NCI-H1417 (cell line): ENCODE data around the gene GFER.

Source experiments
- DNase-seq, 3 experiments: peaks; one replicate each; lab custom pipeline; 2025; lab: John Stamatoyannopoulos, UW

GFER gene

DNA sequence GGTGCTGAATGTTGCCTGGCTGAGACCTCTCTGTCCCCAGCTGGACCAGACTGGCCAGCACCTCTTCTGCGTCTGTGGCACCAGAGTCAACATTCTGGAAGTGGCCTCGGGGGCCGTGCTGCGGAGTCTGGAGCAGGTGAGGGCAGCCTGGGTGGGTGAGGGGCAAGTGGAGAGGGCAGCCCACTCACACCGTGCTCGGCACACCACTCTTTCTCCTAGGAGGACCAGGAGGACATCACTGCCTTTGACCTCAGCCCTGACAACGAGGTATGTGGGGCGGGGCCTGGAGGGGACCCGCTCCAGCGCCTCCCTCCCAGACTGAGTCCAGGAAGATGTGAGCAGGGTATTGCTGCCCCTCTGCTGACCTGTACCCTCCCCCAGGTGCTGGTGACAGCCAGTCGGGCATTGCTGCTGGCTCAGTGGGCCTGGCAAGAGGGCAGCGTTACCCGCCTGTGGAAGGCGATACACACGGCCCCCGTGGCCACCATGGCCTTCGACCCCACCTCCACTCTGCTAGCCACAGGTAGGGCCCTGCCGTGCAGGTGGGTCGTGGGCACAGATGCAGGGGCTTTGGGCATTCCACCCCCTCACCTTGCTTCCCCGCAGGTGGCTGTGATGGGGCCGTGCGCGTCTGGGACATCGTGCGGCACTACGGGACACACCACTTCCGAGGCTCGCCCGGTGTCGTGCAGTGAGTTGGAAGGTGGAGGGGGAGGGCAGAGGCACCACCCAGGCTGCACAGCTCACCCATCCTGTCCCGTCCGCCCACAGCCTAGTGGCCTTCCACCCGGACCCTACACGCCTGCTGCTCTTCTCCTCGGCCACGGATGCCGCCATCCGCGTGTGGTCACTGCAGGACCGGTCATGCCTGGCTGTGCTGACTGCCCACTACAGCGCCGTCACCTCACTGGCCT lies 9.6 kb upstream of the GFER start:
- DNase-seq, result no peak

- DNase-seq, result no peak
Observed at GRCh38 chr16:1975432-1976215, 8.4 kb upstream of the GFER start.

GRCh38 chr16:1976216-1976520 lies 7.8 kb upstream of the GFER start:
- DNase-seq, result no peak

GRCh38 chr16:1976951-1977874 lies 6.8 kb upstream of the GFER start:
- DNase-seq, result no peak

GRCh38 chr16:1977875-1978268 lies 6.1 kb upstream of the GFER start:
- no peak for DNase-seq

GRCh38 chr16:1978476-1979120 lies 5.4 kb upstream of the GFER start:
- DNase-seq, result no peak

- peak; percentile 25 to 78 (median 36) for DNase-seq
Observed at GRCh38 chr16:1979271-1980029, 4.5 kb upstream of the GFER start.

DNA sequence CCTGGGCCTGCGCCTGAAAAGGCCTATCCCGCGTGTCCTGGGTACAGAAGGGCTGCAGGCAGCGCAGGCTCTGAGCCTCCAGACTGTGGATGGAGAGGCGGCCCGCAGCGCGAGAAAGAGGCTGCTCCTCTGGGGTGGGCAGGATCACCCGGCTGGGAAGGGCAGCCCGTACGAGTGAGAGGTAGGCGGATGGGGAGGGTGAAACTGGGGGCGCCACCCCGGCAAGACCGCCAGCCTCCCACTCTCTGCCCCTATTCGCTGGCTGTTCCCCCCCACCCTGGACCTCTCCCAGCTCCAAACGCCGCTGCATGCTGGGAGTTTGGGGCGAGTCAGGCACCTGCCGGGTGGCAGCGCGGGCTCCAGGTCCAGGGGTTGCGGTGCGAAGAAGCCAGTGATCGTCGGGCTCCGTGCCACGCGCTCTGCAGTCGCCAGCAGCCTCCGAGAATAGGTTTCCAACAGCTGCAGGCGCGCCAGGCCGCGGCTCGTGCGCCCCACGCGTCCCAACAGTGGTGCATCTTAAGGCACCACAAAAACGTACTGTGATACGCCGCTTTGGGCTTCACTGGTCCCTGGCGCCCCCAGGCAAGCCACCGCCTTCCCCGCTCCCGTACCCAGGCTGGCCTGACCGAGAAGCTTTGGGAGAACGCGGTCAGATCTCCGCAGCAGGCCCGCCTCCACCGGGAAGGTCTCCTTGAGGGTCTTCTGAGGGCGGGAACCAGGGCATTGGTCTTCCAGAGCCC lies 3.8 kb upstream of the GFER start:
- DNase-seq, result peak in 2 of 3 experiments; percentile 25 to 34

GRCh38 chr16:1980770-1981087 lies 3.3 kb upstream of the GFER start:
- DNase-seq, result no peak

DNA sequence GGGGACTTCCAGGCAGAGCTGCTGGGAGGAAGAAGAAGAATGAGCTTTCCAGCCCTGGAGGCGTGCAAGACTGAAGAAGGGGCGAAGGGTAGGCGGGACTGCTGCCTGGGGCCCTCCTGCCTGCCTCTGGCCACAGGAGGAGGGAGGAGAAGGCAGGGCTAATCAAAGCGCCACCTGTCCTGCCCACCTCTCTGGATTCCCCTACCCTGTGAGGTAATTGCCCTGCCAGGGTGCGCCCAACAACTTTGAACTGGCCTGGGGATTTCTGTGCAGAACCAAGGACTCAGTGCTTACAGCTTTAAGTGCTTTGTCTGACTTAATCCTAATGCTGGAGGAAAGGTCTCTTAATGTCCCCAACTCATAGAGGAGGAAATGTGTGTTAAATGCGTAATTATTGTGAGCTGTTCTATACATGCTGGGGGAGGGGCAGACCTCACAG lies 2.6 kb upstream of the GFER start, which contains the start of gene NOXO1:
TSS of gene NOXO1 (minus strand) at position 72 of the 439 bp plus-strand sequence. CDS start 290 bp downstream, outside the sequence.
- DNase-seq, result peak in 2 of 3 experiments; percentile 35 to 43

GRCh38 chr16:1982013-1982433 lies 2.0 kb upstream of the GFER start:
- peak in 1 of 3 experiments; percentile 43 for DNase-seq

DNA sequence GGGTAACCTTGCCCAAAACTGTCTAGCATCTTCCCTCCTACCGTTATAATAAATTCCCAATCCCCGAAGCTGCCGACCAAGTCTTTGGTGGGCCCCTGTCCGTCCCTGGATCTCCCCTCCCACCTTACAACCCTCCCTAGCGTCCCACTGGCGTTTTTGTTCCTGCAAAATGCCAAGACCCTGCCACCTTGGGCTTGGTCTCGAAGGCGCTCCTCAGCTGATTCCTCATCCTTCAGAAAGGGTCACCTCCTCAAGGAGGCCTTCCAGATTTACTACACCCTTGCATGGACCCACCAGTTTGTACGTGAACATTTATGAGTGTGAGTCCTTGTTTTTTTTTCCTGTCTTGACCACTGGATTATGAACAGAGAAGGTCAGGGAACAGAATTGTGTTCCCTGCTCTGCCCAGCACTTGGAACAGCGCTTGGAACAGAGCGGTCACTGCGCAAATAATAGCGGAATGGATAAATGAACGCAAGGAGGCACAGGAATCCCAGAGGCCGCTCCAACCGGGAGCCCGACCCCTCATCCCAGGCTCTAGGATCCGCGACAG lies 926 bp upstream of the GFER start:
- DNase-seq, result no peak

- DNase-seq, result peak in 2 of 3 experiments; percentile 46 to 70
Observed at GRCh38 chr16:1984347-1985225, 593 bp downstream of the GFER start.

DNA sequence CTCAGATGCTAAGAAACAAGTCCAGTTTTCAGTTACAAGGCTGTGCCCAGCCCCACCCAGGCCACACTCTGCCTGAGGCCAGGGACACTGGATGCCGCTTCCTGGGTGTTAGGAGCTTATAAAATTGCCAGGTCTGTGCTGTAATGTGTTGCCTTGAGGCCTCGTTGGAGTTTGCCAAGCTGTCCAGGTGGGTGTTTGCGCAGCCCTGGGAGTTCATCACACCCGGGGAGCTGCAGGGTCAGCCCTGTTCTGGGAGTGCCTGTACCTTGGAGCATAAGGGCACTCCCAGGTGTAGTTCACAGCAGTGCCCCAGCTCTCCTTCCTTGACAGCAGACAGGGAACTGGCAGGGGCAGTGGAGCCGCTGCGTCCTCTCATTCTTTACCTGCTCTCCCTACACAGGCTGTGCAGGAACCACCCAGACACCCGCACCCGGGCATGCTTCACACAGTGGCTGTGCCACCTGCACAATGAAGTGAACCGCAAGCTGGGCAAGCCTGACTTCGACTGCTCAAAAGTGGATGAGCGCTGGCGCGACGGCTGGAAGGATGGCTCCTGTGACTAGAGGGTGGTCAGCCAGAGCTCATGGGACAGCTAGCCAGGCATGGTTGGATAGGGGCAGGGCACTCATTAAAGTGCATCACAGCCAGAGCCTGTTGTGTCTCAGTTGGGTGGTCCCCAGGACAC lies 1.6 kb downstream of the GFER start:
- no peak for DNase-seq

DNA sequence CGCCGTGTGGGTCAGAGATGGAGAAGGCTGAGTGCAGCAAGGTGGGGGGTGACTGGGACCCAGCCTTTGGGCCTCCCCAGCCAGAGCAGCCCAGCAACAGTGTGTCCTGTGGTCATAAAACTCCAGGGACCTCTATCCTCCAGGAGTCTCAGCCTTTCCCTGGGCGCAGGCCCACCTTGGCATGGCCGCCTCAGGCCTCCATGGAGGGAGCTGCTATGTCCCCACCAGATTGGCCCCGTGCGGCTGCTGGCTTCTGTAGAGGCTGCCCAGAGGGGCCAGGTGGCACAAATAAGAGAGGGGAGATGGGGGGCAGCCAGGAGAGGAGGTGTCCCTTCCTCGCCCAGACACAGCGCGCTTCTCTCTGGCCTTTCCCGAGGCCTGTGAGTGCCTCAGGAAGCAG lies 3.2 kb downstream of the GFER start:
- no peak for DNase-seq

DNA sequence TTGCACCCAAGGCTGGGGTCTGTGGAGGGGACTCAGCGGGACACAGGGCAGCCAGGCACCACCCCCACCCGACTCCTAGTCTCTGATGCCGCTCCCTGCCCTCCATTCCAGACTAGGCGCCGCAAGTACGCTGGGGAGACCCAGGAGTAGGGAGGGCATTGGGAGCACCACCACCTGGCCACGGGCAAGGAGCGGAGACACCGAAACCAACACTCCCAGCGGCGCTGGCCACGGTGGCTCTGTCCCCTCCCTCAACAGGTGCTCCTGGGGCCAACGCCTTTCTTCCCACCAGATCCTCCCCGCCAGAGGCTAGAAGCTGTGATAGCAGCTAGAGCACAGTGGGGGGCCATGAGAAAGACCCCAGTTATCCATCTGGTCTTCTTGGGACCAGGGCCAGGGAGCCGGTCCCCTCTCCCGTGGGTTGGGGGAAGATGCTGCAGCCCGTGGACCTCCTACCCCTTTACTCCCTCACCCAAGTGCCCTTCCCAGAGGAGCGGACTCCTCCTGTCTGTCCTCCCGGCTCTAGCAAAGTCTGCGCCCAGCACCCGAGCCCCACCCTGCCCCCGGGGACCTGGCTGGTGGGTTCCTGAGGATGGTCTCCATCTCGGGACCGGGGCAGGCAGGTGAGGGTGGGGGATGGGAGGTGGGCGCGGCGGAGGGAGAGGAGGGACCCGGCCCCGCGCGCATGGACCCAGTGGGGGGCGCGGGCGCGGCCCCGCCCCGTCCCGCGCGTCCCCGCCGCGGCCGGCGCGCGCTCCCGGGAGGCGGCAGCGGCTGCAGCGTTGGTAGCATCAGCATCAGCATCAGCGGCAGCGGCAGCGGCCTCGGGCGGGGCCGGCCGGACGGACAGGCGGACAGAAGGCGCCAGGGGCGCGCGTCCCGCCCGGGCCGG lies 5.5 kb downstream of the GFER start, which contains the start of gene SYNGR3:
TSS of gene SYNGR3 (plus strand) at position 762 of the 892 bp plus-strand sequence. CDS start 133 bp downstream, outside the sequence.
- peak; percentile 52 to 81 (median 73) for DNase-seq

DNA sequence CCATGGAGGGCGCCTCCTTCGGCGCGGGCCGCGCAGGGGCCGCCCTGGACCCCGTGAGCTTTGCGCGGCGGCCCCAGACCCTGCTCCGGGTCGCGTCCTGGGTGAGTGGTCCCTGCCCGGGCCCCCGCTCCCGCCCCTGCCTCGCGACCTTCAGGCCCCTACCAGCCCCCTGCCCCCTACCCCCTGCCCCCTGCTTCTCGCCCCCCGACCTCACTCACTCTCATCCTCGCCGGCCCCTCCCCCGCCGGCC lies 6.0 kb downstream of the GFER start:
- DNase-seq, result no peak
